HG03175 (cell line): ENCODE measurements around the gene PDLIM4.

Experiments used
- ATAC-seq: cut with Tn5 transposase; IDR thresholded peaks from one replicate; pipeline ENCODE4 v1.9.1; 2021; ENCODE audit warnings: mild to moderate bottlenecking, moderate library complexity; ENCODE audit not compliant: unreplicated experiment

The PDLIM4 gene

GRCh38 chr5:132280371-132281240 lies 23.1 kb downstream of the PDLIM4 start:
- no peak for ATAC-seq

GRCh38 chr5:132281856-132282614 lies 24.5 kb downstream of the PDLIM4 start:
- ATAC-seq = no peak

- no peak for ATAC-seq
Measured at GRCh38 chr5:132283423-132284043, 26.0 kb downstream of the PDLIM4 start.

GRCh38 chr5:132289097-132289496 lies 31.6 kb downstream of the PDLIM4 start:
- ATAC-seq = no peak

GRCh38 chr5:132291026-132291425 lies 33.5 kb downstream of the PDLIM4 start:
- ATAC-seq = no peak

GRCh38 chr5:132293066-132293991 lies 35.8 kb downstream of the PDLIM4 start:
- ATAC-seq = peak; percentile 40

GRCh38 chr5:132293992-132294727 lies 36.7 kb downstream of the PDLIM4 start, which contains the start of gene SLC22A4:
Gene SLC22A4 (plus strand): TSS chr5:132294394. CDS start chr5:132294617, 223 bp downstream.
- ATAC-seq = peak; percentile 63

GRCh38 chr5:132294728-132295504 lies 37.4 kb downstream of the PDLIM4 start:
- peak; percentile 14 for ATAC-seq

GRCh38 chr5:132295505-132296411 lies 38.3 kb downstream of the PDLIM4 start:
- no peak for ATAC-seq

- no peak for ATAC-seq
Measured at GRCh38 chr5:132296412-132297016, 39.0 kb downstream of the PDLIM4 start.

- ATAC-seq = no peak
Measured at GRCh38 chr5:132297211-132297940, 39.9 kb downstream of the PDLIM4 start.

- no peak for ATAC-seq
Measured at GRCh38 chr5:132298298-132299212, 41.1 kb downstream of the PDLIM4 start.

GRCh38 chr5:132299917-132300316 lies 42.4 kb downstream of the PDLIM4 start:
- ATAC-seq = no peak

- ATAC-seq = no peak
Measured at GRCh38 chr5:132300577-132301343, 43.3 kb downstream of the PDLIM4 start.
